ENCODE measurements around the gene KCNMA1. TPM values are rescaled to one million over a fixed set of nuclear protein-coding genes. Genes with fewer than 3 reads are reported as not detected.

The KCNMA1 gene
- total and polyA plus RNA-seq, 2 donors (not counting 1 experiment from before 2014, with no cell fraction given), result 0.82 to 3.1 TPM

- intact Hi-C loops (cut with micrococcal nuclease), result no loop called here
- no peaks in the 10 kb centered on the region for H3K9me3 ChIP-seq (ENCODE audit: control extremely low read depth in 1 of 3, control insufficient read depth in 2 of 3, insufficient read depth in 1 of 3, low read length in 2 of 3)
- no CpG with 5 or more reads among the region's 1 CpG for WGBS (ENCODE audit: insufficient coverage)
- ChIA-PET CTCF (no interaction called here), POLR2A (no interaction called here)
- no peak overlapping the region for H3K27ac ChIP-seq (ENCODE audit: low read length in 2 of 2)
- no peak overlapping the region for H2AFZ ChIP-seq (ENCODE audit: insufficient read depth, low read depth, low read length, poor library complexity, severe bottlenecking)
- H3K79me2 ChIP-seq (ENCODE audit: control insufficient read depth, insufficient read depth, low read length), result no peaks in the 10 kb centered on the region
- H3K27ac Mint-ChIP-seq, result no peak overlapping the region
- H3K4me1 ChIP-seq (ENCODE audit: control insufficient read depth in 2 of 2, insufficient read depth in 2 of 2, low read length in 2 of 2), result no peaks in the 10 kb centered on the region
- H3K27me3 Mint-ChIP-seq, result peaks cover 20% of the 10 kb centered on the region
- no peaks in the 10 kb centered on the region for H4K20me1 ChIP-seq (ENCODE audit: control insufficient read depth, insufficient read depth, low read length, poor library complexity, severe bottlenecking)
- no peak overlapping the region for H3K4me3 Mint-ChIP-seq
- H3K9ac ChIP-seq (ENCODE audit: low read length), result no peak overlapping the region
- ATAC-seq (ENCODE audit: low read depth), result no peak
- no peak for DNase-seq
- no peaks in the 10 kb centered on the region for H3K4me1 Mint-ChIP-seq
- H3K4me2 ChIP-seq (replicated peaks; ENCODE audit: low read depth, low read length, poor library complexity, severe bottlenecking), result no peak overlapping the region
- no peaks in the 10 kb centered on the region for H3K36me3 ChIP-seq (replicated peaks in 1 of 2; ENCODE audit: control extremely low read depth in 1 of 2, control insufficient read depth in 1 of 2, extremely low read depth in 1 of 2, insufficient read depth in 2 of 2, low read length in 1 of 2)
- no peak overlapping the region for H3K4me3 ChIP-seq (ENCODE audit: control extremely low read depth in 1 of 5, extremely low read depth in 1 of 5, insufficient read depth in 1 of 5, low read depth in 2 of 5, low read length in 4 of 5)
- TF ChIP-seq EZH2 (IDR thresholded peaks at IDR 0.05; ENCODE audit: borderline replicate concordance, insufficient read depth, low read depth, low read length, poor library complexity, severe bottlenecking) (no peak), CTCF (IDR thresholded peaks at IDR 0.05) (no peak)
- peaks cover 0 to 4% (median 0%) of the 10 kb centered on the region in 4 experiments for H3K27me3 ChIP-seq (replicated peaks in 1 of 4; ENCODE audit: control extremely low read depth in 1 of 4, control insufficient read depth in 3 of 4, insufficient read depth in 4 of 4, low read length in 3 of 4)
- no peaks in the 10 kb centered on the region for H3K9me3 Mint-ChIP-seq (ENCODE audit: insufficient read depth)
Measured at GRCh38 chr10:77512219-77512578, 125.4 kb downstream of the KCNMA1 start.

- H2AFZ ChIP-seq (ENCODE audit: insufficient read depth, low read depth, low read length, poor library complexity, severe bottlenecking), result no peak overlapping the region
- no peaks in the 10 kb centered on the region for H3K36me3 ChIP-seq (replicated peaks in 1 of 2; ENCODE audit: control extremely low read depth in 1 of 2, control insufficient read depth in 1 of 2, extremely low read depth in 1 of 2, insufficient read depth in 2 of 2, low read length in 1 of 2)
- no peaks in the 10 kb centered on the region for H3K9me3 ChIP-seq (ENCODE audit: control extremely low read depth in 1 of 3, control insufficient read depth in 2 of 3, insufficient read depth in 1 of 3, low read length in 2 of 3)
- H3K27ac ChIP-seq (ENCODE audit: low read length in 2 of 2), result no peak overlapping the region
- H3K27me3 ChIP-seq (replicated peaks in 1 of 4; ENCODE audit: control extremely low read depth in 1 of 4, control insufficient read depth in 3 of 4, insufficient read depth in 4 of 4, low read length in 3 of 4), result peaks cover 0 to 5% (median 0%) of the 10 kb centered on the region in 4 experiments
- TF ChIP-seq CTCF (IDR thresholded peaks at IDR 0.05) (no peak), EZH2 (IDR thresholded peaks at IDR 0.05; ENCODE audit: borderline replicate concordance, insufficient read depth, low read depth, low read length, poor library complexity, severe bottlenecking) (no peak)
- H3K4me3 ChIP-seq (ENCODE audit: control extremely low read depth in 1 of 5, extremely low read depth in 1 of 5, insufficient read depth in 1 of 5, low read depth in 2 of 5, low read length in 4 of 5), result no peak overlapping the region
- no peak overlapping the region for H3K4me3 Mint-ChIP-seq
- ATAC-seq (ENCODE audit: low read depth), result no peak
- peaks cover 22% of the 10 kb centered on the region for H3K27me3 Mint-ChIP-seq
- no peaks in the 10 kb centered on the region for H3K4me1 Mint-ChIP-seq
- intact Hi-C loops (cut with micrococcal nuclease), result no loop called here
- H4K20me1 ChIP-seq (ENCODE audit: control insufficient read depth, insufficient read depth, low read length, poor library complexity, severe bottlenecking), result no peaks in the 10 kb centered on the region
- no peaks in the 10 kb centered on the region for H3K4me1 ChIP-seq (ENCODE audit: control insufficient read depth in 2 of 2, insufficient read depth in 2 of 2, low read length in 2 of 2)
- POLR2A ChIA-PET, result no interaction called here
- no peak for DNase-seq
- H3K4me2 ChIP-seq (replicated peaks; ENCODE audit: low read depth, low read length, poor library complexity, severe bottlenecking), result no peak overlapping the region
- H3K27ac Mint-ChIP-seq, result no peak overlapping the region
- H3K9ac ChIP-seq (ENCODE audit: low read length), result no peak overlapping the region
- WGBS (ENCODE audit: insufficient coverage), result 96% methylated on average over 5 of the region's 6 CpGs
- H3K79me2 ChIP-seq (ENCODE audit: control insufficient read depth, insufficient read depth, low read length), result no peaks in the 10 kb centered on the region
- CTCF ChIA-PET, result no interaction called here
- H3K9me3 Mint-ChIP-seq (ENCODE audit: insufficient read depth), result no peaks in the 10 kb centered on the region
Measured at GRCh38 chr10:77511498-77512218, 126.0 kb downstream of the KCNMA1 start.

All from B cell (primary cell).